H9 (cell line): ENCODE results near the gene KIF19. TPM values are rescaled to one million over a fixed set of nuclear protein-coding genes. Genes with fewer than 3 reads are reported as not detected.
A peak's percentile ranks its signal among the peaks of the same experiment; 100 is the strongest.

Experiments used
- DNase-seq: peaks from one replicate; pipeline ENCODE4 v3.0.0-alpha.2; 2017
- H2AFZ ChIP-seq: one replicate; pipeline ENCODE4 v1.6.1; 2013; ENCODE audit warnings: mild to moderate bottlenecking, low read length, control low read depth, moderate library complexity
- H2AK5ac ChIP-seq: 2 replicates; pipeline ENCODE4 v1.6.1; 2013; ENCODE audit warnings: low read length, control low read depth, mixed read lengths; ENCODE audit not compliant: insufficient read length
- H2BK120ac ChIP-seq: one replicate; pipeline ENCODE4 v1.6.1; 2013; ENCODE audit warnings: low read depth, mild to moderate bottlenecking, low read length, control low read depth, inconsistent platforms; ENCODE audit not compliant: poor library complexity, severe bottlenecking
- H2BK12ac ChIP-seq: 2 replicates; pipeline ENCODE4 v1.6.1; 2013; ENCODE audit warnings: low read length, control low read depth, mixed read lengths, low read depth; ENCODE audit not compliant: insufficient read length
- H2BK15ac ChIP-seq: 2 replicates; pipeline ENCODE4 v1.6.1; 2013; ENCODE audit warnings: low read depth, low read length, control low read depth
- H2BK20ac ChIP-seq: one replicate; pipeline ENCODE4 v1.6.1; 2013; ENCODE audit warnings: low read depth, mild to moderate bottlenecking, low read length, control low read depth, inconsistent platforms; ENCODE audit not compliant: poor library complexity, severe bottlenecking
- H2BK5ac ChIP-seq: 2 replicates; pipeline ENCODE4 v1.6.1; 2013; ENCODE audit warnings: low read length, control low read depth, mixed read lengths; ENCODE audit not compliant: insufficient read length
- H3K14ac ChIP-seq: 2 replicates; pipeline ENCODE4 v1.6.1; 2013; ENCODE audit warnings: low read length, control low read depth; ENCODE audit not compliant: insufficient read depth
- H3K18ac ChIP-seq: 2 replicates; pipeline ENCODE4 v1.6.1; 2013; ENCODE audit warnings: low read depth, mild to moderate bottlenecking, mixed read lengths, low read length, control low read depth; ENCODE audit not compliant: insufficient read length
- H3K23ac ChIP-seq: 2 replicates; pipeline ENCODE4 v1.6.1; 2013; ENCODE audit warnings: low read length, control low read depth, mixed read lengths, low read depth; ENCODE audit not compliant: insufficient read length
- H3K23me2 ChIP-seq: 2 replicates; pipeline ENCODE4 v1.6.1; 2013; ENCODE audit warnings: low read depth, mild to moderate bottlenecking, mixed read lengths, low read length, control low read depth; ENCODE audit not compliant: insufficient read length, poor library complexity, severe bottlenecking
- H3K27ac ChIP-seq: 2 replicates; pipeline ENCODE4 v1.5.1; 2013; ENCODE audit warnings: low read length, control low read depth, mixed read lengths, low read depth; ENCODE audit not compliant: insufficient read length
- H3K27me3 ChIP-seq: 2 replicates; pipeline ENCODE4 v1.6.1; 2013; ENCODE audit warnings: low read length, control low read depth, inconsistent platforms; ENCODE audit not compliant: insufficient read depth
- H3K4ac ChIP-seq: 2 replicates; pipeline ENCODE4 v1.6.1; 2013; ENCODE audit warnings: low read depth, mild to moderate bottlenecking, control low read depth, inconsistent platforms, low read length, moderate library complexity
- H3K4me1 ChIP-seq: 2 replicates; pipeline ENCODE4 v1.6.1; 2013; ENCODE audit warnings: low read length, control low read depth, inconsistent platforms; ENCODE audit not compliant: insufficient read depth
- H3K4me2 ChIP-seq: 2 replicates; pipeline ENCODE4 v1.6.1; 2013; ENCODE audit warnings: low read length, control low read depth, mixed read lengths; ENCODE audit not compliant: insufficient read length, insufficient read depth
- H3K56ac ChIP-seq: 2 replicates; pipeline ENCODE4 v1.6.1; 2013; ENCODE audit warnings: low read depth, mild to moderate bottlenecking, mixed read lengths, low read length, control low read depth; ENCODE audit not compliant: insufficient read length
- H3K79me1 ChIP-seq: 2 replicates; pipeline ENCODE4 v1.6.1; 2013; ENCODE audit warnings: low read depth, mild to moderate bottlenecking, moderate library complexity, low read length, control low read depth, inconsistent platforms; ENCODE audit not compliant: insufficient read depth, poor library complexity, severe bottlenecking
- H3K79me2 ChIP-seq: 2 replicates; pipeline ENCODE4 v1.6.1; 2013; ENCODE audit warnings: low read length, control low read depth, inconsistent platforms; ENCODE audit not compliant: insufficient read depth
- H3K9ac ChIP-seq: 2 replicates; pipeline ENCODE4 v1.6.1; 2013; ENCODE audit warnings: low read length, control low read depth, mixed read lengths; ENCODE audit not compliant: insufficient read length; ENCODE audit errors: extremely low read depth
- H3K9me3 ChIP-seq: one replicate; pipeline ENCODE4 v1.6.1; 2013; ENCODE audit warnings: low read depth, low read length, inconsistent platforms; ENCODE audit not compliant: control insufficient read depth
- H3T11ph ChIP-seq: one replicate; pipeline ENCODE4 v1.6.1; 2013; ENCODE audit warnings: mild to moderate bottlenecking, low read length, control low read depth, inconsistent platforms
- H4K20me1 ChIP-seq: one replicate; pipeline ENCODE4 v1.6.1; 2013; ENCODE audit not compliant: control insufficient read depth, insufficient read length, insufficient read depth
- H4K5ac ChIP-seq: 2 replicates; pipeline ENCODE4 v1.6.1; 2013; ENCODE audit warnings: low read depth, mild to moderate bottlenecking, mixed read lengths, low read length, control low read depth; ENCODE audit not compliant: insufficient read length
- H4K8ac ChIP-seq: replicated peaks from 2 replicates; pipeline ENCODE4 v1.6.1; 2013; ENCODE audit warnings: low read length, control low read depth, mixed read lengths, low read depth; ENCODE audit not compliant: insufficient read length
- H4K91ac ChIP-seq: 2 replicates; pipeline ENCODE4 v1.6.1; 2013; ENCODE audit warnings: low read depth, mild to moderate bottlenecking, moderate library complexity, mixed read lengths, low read length, control low read depth; ENCODE audit not compliant: insufficient read length
- H3K27ac Mint-ChIP-seq, 3 experiments: 2 replicates in 2 of 3; 3 replicates in 1 of 3; pipeline ENCODE4 v1.8.0; 2020 to 2021; ENCODE audit warnings: mixed read lengths in 3 of 3, mild to moderate bottlenecking in 1 of 3, moderate library complexity in 1 of 3
- H3K27me3 Mint-ChIP-seq: 2 replicates; pipeline ENCODE4 v1.8.0; 2021; ENCODE audit warnings: low read depth, mild to moderate bottlenecking, moderate library complexity, mixed read lengths
- H3K36me3 Mint-ChIP-seq, 3 experiments: 2 replicates in 2 of 3; 3 replicates in 1 of 3; pipeline ENCODE4 v1.8.0; 2020 to 2021; ENCODE audit warnings: low read depth in 3 of 3, mixed read lengths in 3 of 3; ENCODE audit not compliant: insufficient read depth in 1 of 3
- H3K4me1 Mint-ChIP-seq, 2 experiments: 2 replicates each; pipeline ENCODE4 v1.8.0; 2020; ENCODE audit warnings: mixed read lengths in 2 of 2
- H3K4me3 Mint-ChIP-seq, 2 experiments: 2 replicates in 1 of 2; 3 replicates in 1 of 2; pipeline ENCODE4 v1.8.0; 2020 to 2021; ENCODE audit warnings: mild to moderate bottlenecking in 2 of 2, mixed read lengths in 2 of 2, moderate library complexity in 1 of 2
- H3K9me3 Mint-ChIP-seq, 2 experiments: 2 replicates in 1 of 2; 3 replicates in 1 of 2; pipeline ENCODE4 v1.8.0; 2020; ENCODE audit warnings: mild to moderate bottlenecking in 2 of 2, mixed read lengths in 2 of 2, moderate library complexity in 1 of 2
- WGBS: extraction: QIAGEN DNeasy Blood & Tissue Kit; methylation state at CpG from one replicate; pipeline ENCODE4 v1.1.7; 2013; ENCODE audit warnings: missing lambda C conversion rate, low lambda C conversion rate, mixed read lengths; ENCODE audit not compliant: insufficient read length; ENCODE audit errors: extremely low coverage; 5-methylcytosine and 5-hydroxymethylcytosine counted together
- total RNA-seq: library from RNA; stranded (reverse); gene quantifications from 2 replicates; pipeline ENCODE4 v1.2.1, GENCODE V29; 2021
- TF ChIP-seq, protein P1 (sequence below): fragments of 200-600 bp; sonication (generic); conservative IDR thresholded peaks from 3 replicates; pipeline ENCODE4 v1.8.0; 2021; ENCODE audit warnings: antibody characterized with exemption, mild to moderate bottlenecking

Gene KIF19
- total RNA-seq, 1 experiment from 2014 or later: 0.13 TPM

DNA sequence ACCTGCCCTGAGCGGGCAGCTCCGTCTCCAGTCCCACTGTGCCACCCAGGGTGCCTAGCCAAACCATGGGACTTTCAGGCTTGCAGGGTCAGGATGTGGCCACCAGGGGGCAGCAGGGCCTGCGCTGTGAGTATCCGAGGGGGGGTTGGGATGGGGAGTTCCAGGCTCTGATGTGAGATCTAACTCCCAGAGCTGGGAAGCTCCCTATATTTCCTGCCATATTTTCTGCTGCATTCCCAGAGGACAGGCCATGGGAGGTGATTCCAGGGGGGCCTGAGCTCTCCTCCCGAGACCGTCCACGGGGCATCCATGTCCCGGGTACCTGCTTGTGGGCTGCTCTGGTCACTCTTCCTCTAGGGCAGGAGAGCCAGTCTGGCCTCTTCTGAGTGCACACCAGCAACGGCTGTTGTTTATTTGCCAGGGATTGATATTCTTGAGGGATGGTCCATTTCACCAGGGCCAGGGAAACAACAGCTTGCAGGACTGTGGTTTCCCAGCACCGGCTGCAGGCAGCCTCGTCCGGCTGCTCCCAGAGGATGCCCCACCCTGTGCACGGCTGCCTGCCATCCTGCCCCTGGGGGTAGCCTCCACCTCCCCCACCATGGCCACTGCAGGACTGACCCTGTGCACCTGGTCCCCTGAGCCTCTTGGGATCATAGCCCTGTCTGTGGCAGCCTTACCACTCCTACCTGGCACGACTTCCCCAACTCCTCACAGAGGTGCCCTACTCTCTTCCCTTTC lies 42.5 kb downstream of the KIF19 start:
- Histone ChIP-seq H4K8ac (no peak overlapping the region), H3K27me3 (no peaks in the 10 kb centered on the region), H3K27ac (no peak overlapping the region), H2BK15ac (no peak overlapping the region), H4K91ac (no peak overlapping the region), H2AK5ac (no peak overlapping the region), H4K5ac (no peak overlapping the region), H3K18ac (no peak overlapping the region), H3K23me2 (no peaks in the 10 kb centered on the region), H3K79me2 (no peaks in the 10 kb centered on the region), H3K9ac (no peak overlapping the region), H3K56ac (no peak overlapping the region), H3K4me2 (no peak overlapping the region), H3K4ac (no peak overlapping the region), H3K79me1 (no peaks in the 10 kb centered on the region), H2BK5ac (no peak overlapping the region), H3K14ac (no peak overlapping the region), H2BK120ac (no peak overlapping the region), H3T11ph (no peak overlapping the region), H2AFZ (no peak overlapping the region), H2BK20ac (no peak overlapping the region), H3K9me3 (no peaks in the 10 kb centered on the region), H2BK12ac (no peak overlapping the region), H3K4me1 (no peaks in the 10 kb centered on the region), H4K20me1 (no peaks in the 10 kb centered on the region), H3K23ac (no peak overlapping the region)
- Mint-ChIP-seq H3K4me3 (peak overlapping the region in 1 of 2 experiments; percentile 26; a peak in 1 of 5 replicates), H3K9me3 (no peaks in the 10 kb centered on the region; a peak in 1 of 5 replicates), H3K27ac (no peak overlapping the region), H3K36me3 (no peaks in the 10 kb centered on the region), H3K4me1 (peaks cover 8 to 11% of the 10 kb centered on the region in 2 experiments), H3K27me3 (peaks cover 56% of the 10 kb centered on the region)
- no CpG with 5 or more reads among the region's 14 CpGs for WGBS
- DNase-seq: peak; percentile 85
- TF ChIP-seq, protein P1, sequence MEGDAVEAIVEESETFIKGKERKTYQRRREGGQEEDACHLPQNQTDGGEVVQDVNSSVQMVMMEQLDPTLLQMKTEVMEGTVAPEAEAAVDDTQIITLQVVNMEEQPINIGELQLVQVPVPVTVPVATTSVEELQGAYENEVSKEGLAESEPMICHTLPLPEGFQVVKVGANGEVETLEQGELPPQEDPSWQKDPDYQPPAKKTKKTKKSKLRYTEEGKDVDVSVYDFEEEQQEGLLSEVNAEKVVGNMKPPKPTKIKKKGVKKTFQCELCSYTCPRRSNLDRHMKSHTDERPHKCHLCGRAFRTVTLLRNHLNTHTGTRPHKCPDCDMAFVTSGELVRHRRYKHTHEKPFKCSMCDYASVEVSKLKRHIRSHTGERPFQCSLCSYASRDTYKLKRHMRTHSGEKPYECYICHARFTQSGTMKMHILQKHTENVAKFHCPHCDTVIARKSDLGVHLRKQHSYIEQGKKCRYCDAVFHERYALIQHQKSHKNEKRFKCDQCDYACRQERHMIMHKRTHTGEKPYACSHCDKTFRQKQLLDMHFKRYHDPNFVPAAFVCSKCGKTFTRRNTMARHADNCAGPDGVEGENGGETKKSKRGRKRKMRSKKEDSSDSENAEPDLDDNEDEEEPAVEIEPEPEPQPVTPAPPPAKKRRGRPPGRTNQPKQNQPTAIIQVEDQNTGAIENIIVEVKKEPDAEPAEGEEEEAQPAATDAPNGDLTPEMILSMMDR: peak; percentile 91
